ENCODE measurements around the gene UTF1.

Gene UTF1

DNA sequence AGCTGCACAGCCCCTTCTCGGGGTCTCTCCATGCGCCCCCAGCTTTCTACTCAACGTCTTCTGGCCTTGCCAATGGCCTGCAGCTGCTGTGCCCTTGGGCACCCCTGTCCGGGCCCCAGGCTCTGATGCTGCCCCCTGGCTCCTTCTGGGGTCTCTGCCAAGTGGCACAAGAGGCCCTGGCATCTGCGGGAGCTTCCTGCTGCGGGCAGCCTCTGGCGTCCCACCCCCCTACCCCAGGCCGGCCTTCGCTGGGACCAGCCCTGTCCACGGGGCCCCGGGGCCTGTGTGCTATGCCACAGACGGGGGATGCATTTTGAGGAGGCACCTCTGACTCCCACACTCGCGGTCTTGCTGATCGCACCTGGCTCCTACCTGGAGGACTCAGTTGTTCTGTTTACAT, 10.0 kb downstream of the UTF1 start:
- no peak for DNase-seq (ENCODE audit: low read depth in 2 of 2)
- TF ChIP-seq, protein P1, sequence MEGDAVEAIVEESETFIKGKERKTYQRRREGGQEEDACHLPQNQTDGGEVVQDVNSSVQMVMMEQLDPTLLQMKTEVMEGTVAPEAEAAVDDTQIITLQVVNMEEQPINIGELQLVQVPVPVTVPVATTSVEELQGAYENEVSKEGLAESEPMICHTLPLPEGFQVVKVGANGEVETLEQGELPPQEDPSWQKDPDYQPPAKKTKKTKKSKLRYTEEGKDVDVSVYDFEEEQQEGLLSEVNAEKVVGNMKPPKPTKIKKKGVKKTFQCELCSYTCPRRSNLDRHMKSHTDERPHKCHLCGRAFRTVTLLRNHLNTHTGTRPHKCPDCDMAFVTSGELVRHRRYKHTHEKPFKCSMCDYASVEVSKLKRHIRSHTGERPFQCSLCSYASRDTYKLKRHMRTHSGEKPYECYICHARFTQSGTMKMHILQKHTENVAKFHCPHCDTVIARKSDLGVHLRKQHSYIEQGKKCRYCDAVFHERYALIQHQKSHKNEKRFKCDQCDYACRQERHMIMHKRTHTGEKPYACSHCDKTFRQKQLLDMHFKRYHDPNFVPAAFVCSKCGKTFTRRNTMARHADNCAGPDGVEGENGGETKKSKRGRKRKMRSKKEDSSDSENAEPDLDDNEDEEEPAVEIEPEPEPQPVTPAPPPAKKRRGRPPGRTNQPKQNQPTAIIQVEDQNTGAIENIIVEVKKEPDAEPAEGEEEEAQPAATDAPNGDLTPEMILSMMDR (IDR thresholded peaks at IDR 0.05; ENCODE audit: low read depth, low read length): no peak
- H3K4me3 ChIP-seq (replicated peaks in 1 of 2; ENCODE audit: low read depth in 2 of 2, low read length in 2 of 2): no peak overlapping the region

DNA sequence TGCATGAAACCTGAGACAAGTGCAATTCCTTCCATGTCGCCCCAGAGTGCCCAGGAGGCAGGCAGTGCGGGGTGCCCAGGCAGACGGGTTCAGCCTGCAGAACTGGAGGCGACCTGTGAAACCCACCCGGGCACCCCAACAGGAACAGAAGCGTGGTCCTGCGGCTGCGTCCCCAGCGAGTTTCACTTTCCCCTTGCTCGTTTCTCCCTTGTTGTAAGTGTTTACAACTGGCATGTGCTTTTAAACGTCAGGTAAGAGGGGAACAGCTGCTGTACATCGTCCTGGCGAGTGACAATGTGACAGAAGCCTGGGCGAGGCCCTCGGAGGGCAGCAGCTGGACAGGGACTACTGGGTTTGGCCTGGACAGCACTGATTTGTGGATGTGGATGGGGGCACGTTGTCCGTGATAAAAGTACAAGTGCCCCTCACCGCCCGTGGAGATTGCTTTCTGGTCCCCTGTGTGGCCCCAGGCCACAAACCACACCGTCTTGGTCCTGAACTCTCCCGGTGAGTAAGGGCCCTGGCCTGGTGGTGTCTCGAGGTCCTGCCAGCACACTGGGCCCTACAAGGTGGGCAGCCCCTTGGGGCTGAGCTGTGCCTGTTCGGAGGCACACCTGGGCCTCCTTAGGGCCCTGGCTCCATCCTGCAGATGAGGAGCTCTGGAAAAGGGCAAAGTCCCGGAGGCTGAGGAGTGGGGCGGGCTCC, 11.6 kb downstream of the UTF1 start:
- no peak overlapping the region for H3K4me3 ChIP-seq (replicated peaks in 1 of 2; ENCODE audit: low read depth in 2 of 2, low read length in 2 of 2)
- TF ChIP-seq, protein P1 (IDR thresholded peaks at IDR 0.05; ENCODE audit: low read depth, low read length): no peak
- DNase-seq (ENCODE audit: low read depth in 2 of 2): no peak

DNA sequence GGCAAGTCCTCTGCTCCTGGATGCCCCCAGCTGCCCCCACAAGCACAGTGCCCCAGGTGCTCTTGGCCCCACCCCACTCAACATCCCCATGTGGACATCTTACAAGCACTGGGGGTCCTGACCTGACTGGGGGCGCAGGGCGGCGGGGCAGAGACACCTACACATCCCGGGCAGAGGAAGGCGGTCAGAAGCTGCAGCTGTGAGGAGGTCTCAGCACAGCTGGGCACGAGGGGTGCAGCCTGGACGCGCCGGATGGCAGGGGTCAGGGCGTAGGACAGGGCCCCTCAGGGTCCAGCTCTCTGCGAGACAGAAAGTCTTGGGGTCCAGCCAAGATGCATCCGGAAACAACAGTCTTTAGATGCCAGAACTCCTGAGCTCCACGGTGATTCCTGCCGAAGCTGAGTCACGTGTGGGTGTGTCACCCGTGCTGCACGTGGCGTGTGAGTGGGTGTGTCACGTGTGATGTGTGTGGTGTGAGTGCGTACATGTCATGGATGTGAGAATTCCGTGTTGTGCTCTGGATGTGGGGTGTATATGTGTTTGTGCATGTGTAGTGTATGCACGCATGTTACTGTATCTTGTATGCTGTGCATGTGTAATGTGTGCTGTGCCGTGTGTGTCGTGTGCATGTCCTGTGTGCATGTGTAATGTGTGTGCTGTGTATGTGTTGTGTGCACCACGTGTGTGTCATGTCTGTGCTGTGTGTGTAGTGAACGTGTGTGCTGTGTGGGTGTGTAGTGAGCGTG, 12.8 kb downstream of the UTF1 start:
- TF ChIP-seq, protein P1 (IDR thresholded peaks at IDR 0.05; ENCODE audit: low read depth, low read length): no peak
- DNase-seq (ENCODE audit: low read depth in 2 of 2): peak; percentile 22 to 37
- no peak overlapping the region for H3K4me3 ChIP-seq (replicated peaks in 1 of 2; ENCODE audit: low read depth in 2 of 2, low read length in 2 of 2)

DNA sequence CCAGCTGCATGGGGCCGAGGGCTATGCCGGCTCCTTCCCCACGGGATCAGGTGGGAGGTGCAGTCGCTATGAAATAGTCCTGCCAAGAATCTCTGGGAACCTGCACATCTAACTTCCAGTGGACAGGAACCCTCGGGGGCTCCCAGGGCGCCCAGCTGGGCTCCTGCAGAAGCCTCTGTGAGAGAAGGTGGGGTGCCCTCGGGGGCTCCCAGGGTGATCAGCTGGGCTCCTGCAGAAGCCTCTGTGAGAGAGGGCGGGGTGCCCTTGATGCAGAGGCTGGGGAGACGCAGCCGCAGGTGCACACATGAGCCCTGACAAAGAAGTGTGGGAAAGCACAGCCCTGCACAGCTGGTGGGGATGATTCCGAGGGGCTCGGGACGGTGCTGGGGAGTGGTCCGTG, 13.6 kb downstream of the UTF1 start:
- DNase-seq (ENCODE audit: low read depth in 2 of 2): no peak
- H3K4me3 ChIP-seq (replicated peaks in 1 of 2; ENCODE audit: low read depth in 2 of 2, low read length in 2 of 2): no peak overlapping the region
- TF ChIP-seq, protein P1 (IDR thresholded peaks at IDR 0.05; ENCODE audit: low read depth, low read length): no peak

DNA sequence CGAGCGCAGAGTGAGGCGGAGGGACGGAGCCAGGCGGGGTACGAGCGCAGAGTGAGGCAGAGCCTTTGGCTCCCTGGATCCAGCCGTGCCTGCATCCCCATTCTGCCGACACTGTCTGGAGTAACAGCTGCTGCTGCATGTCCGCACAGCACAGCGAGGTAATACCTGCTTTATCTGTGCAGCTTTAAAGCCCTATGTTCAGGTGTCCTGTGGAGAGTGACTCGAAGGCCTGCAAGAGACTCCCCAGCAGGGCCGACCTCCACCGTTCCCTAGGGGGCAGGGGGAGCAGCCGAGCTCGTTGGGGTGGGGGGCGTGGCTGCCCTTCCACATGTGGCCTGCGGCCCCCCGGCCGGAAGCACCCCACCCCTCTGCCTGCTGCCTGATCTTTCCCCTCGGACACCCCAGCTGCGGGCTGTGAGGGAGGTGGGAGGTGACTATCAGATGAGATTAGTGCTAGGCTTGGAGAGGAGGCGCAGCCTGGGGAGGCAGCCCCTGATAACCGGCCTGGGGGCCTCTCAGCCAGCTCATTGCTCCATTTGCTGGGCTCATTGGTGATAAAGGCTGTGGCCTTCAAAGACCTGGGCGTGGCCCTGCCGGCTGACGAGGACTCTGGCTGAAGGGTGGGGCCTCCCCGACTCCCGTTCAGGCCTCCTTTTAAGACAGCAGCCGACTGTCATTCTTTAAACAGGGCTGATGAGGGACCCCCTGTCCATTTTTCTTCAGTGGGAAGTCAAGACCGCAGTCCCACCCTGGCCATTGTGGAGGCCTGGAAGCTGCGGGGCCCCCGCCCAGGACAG, 15.6 kb downstream of the UTF1 start:
- peak in 1 of 2 donors; percentile 17 for DNase-seq (ENCODE audit: low read depth in 2 of 2)
- H3K4me3 ChIP-seq (replicated peaks in 1 of 2; ENCODE audit: low read depth in 2 of 2, low read length in 2 of 2): no peak overlapping the region
- TF ChIP-seq, protein P1 (IDR thresholded peaks at IDR 0.05; ENCODE audit: low read depth, low read length): no peak

DNA sequence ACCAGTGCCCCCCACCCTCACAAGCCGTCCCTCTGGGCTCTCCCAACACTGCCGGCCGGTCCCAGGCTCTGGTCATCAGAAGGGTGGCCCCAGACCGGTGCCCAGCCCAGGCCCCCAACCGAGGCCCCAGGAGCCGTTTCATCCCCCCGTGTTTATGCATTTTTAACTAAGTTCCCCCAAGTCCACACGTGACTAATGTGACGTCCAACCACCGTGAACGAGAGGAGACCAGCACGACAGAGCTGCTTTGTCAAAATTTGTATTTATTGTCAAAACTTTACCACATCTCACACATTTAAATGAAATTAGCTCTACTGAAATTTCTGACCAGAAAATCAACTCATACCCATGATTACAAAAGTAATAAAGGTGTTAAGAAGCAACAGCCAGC, 16.2 kb downstream of the UTF1 start:
- H3K4me3 ChIP-seq (replicated peaks in 1 of 2; ENCODE audit: low read depth in 2 of 2, low read length in 2 of 2): no peak overlapping the region
- TF ChIP-seq, protein P1 (IDR thresholded peaks at IDR 0.05; ENCODE audit: low read depth, low read length): no peak
- DNase-seq (ENCODE audit: low read depth in 2 of 2): no peak
